K562 (cell line): Measurements from ENCODE around the gene NFYC. TPM values are rescaled to one million over a fixed set of nuclear protein-coding genes. Genes with fewer than 3 reads are reported as not detected.

Source experiments
- ATAC-seq: fragments of 200-7000 bp; cut with Tn5 transposase; 3 replicates; pipeline ENCODE4 v1.9.1; 2020; ENCODE audit warnings: moderate library complexity
- BruUV-seq: library from RNA; stranded (reverse); fragments of 400-500 nt; replicated peaks from 2 replicates; lab custom pipeline; 2021; lab: Mats Ljungman, UMichigan
- CTCF ChIA-PET: fragments of 300-600 bp; formaldehyde crosslinking; extraction: SDS; loops from one replicate; lab custom pipeline; 2021; ENCODE audit warnings: low intra/inter-chr PET ratio; lab: Yijun Ruan, JAX
- POLR2A ChIA-PET: fragments of 300-600, 350-650 bp; sonication (Branson Sonifier 250); formaldehyde crosslinking; extraction: SDS; loops from one replicate; lab custom pipeline; 2021; ENCODE audit warnings: antibody characterized with exemption, inconsistent platforms; lab: Yijun Ruan, JAX
- DNase-seq, 4 experiments: peaks; one replicate each; pipeline versions ENCODE4 v3.0.0 to v3.0.0-alpha.2; 2011 to 2018; ENCODE audit warnings: low spot score in 3 of 4, mixed read lengths in 3 of 4; ENCODE audit errors: extremely low read depth in 1 of 4
- FAIRE-seq: peaks from 2 replicates; lab custom pipeline; 2011; peaks lifted over from hg19 to GRCh38; lab: Jason Lieb, UNC
- H2AFZ ChIP-seq: 2 replicates; pipeline ENCODE4 v1.6.0; 2011; ENCODE audit warnings: low read depth, low read length, control low read depth, inconsistent platforms
- H3K27ac ChIP-seq: fragments of 200-600 bp; 3 replicates; pipeline ENCODE4 v1.8.0; 2011; ENCODE audit warnings: low read depth, mild to moderate bottlenecking, control low read depth, inconsistent platforms, low read length, moderate library complexity, mixed read lengths; ENCODE audit errors: extremely low read depth
- H3K27me3 ChIP-seq, 2 experiments: fragments of 300-600 bp in 1 of 2; 2 replicates in 1 of 2; 3 replicates in 1 of 2; pipeline versions ENCODE4 v1.6.0 to v1.8.0; 2011; ENCODE audit warnings: inconsistent platforms in 2 of 2, low read length in 2 of 2, mild to moderate bottlenecking in 1 of 2, mixed read lengths in 1 of 2, moderate library complexity in 1 of 2; ENCODE audit not compliant: control insufficient read depth in 2 of 2, insufficient read depth in 2 of 2
- H3K36me3 ChIP-seq: fragments of 300-600 bp; 3 replicates; pipeline ENCODE4 v1.8.0; 2011; ENCODE audit warnings: mild to moderate bottlenecking, low read length, inconsistent platforms; ENCODE audit not compliant: control insufficient read depth, insufficient read depth
- H3K4me1 ChIP-seq, 2 experiments: fragments of 200-600 bp in 1 of 2; replicated peaks in 1 of 2; 2 replicates in 1 of 2; 3 replicates in 1 of 2; pipeline versions ENCODE4 v1.5.1 to v1.8.0; 2011; ENCODE audit warnings: inconsistent platforms in 2 of 2, low read length in 2 of 2, mild to moderate bottlenecking in 1 of 2, mixed read lengths in 1 of 2, moderate library complexity in 1 of 2; ENCODE audit not compliant: control insufficient read depth in 2 of 2, insufficient read depth in 2 of 2
- H3K4me2 ChIP-seq: 2 replicates; pipeline ENCODE4 v1.6.1; 2011; ENCODE audit warnings: low read length, control low read depth, inconsistent platforms, mixed read lengths; ENCODE audit not compliant: insufficient read depth
- H3K4me3 ChIP-seq: fragments of 200-600 bp; sonication (generic), shearing (Covaris generic); 2 replicates; pipeline ENCODE4 v1.5.1; 2016; ENCODE audit warnings: control low read depth, inconsistent platforms
- H3K79me2 ChIP-seq: fragments of 200-600 bp; 3 replicates; pipeline ENCODE4 v1.8.0; 2011; ENCODE audit warnings: low read length, inconsistent platforms; ENCODE audit not compliant: control insufficient read depth, insufficient read depth
- H3K9ac ChIP-seq, 2 experiments: 2 replicates each; pipeline versions ENCODE4 v1.6.0 to v1.6.1; 2011; ENCODE audit warnings: low read depth in 2 of 2, low read length in 2 of 2, control low read depth in 1 of 2, inconsistent platforms in 1 of 2, mild to moderate bottlenecking in 1 of 2, mixed read lengths in 1 of 2; ENCODE audit not compliant: insufficient read depth in 1 of 2
- H3K9me1 ChIP-seq: one replicate; pipeline ENCODE4 v1.6.0; 2011; ENCODE audit warnings: inconsistent platforms, mild to moderate bottlenecking, low read length, moderate library complexity; ENCODE audit not compliant: control insufficient read depth, insufficient read depth
- H3K9me3 ChIP-seq: replicated peaks from 2 replicates; pipeline ENCODE4 v1.5.1; 2011; ENCODE audit warnings: low read depth, low read length, inconsistent platforms; ENCODE audit not compliant: control insufficient read depth, insufficient read depth
- H4K20me1 ChIP-seq: replicated peaks from 2 replicates; pipeline ENCODE4 v1.6.1; 2011; ENCODE audit warnings: low read length, inconsistent platforms, mixed read lengths; ENCODE audit not compliant: control insufficient read depth, insufficient read depth
- ADNP ChIP-seq: fragments of 200-800 bp; sonication (Bioruptor generic); IDR thresholded peaks from 2 replicates; pipeline ENCODE4 v1.6.1; 2016; ENCODE audit warnings: missing genetic modification characterization, missing compliant biosample characterization
- BCOR ChIP-seq: fragments of 450-650 bp; IDR thresholded peaks from 2 replicates; pipeline ENCODE4 v1.6.1; 2016
- ETV5 ChIP-seq: sonication (generic); formaldehyde crosslinking; IDR thresholded peaks from 2 replicates; pipeline ENCODE4 v1.4.0; 2020; ENCODE audit warnings: low read depth, mild to moderate bottlenecking, missing genetic modification reagents
- HDAC2 ChIP-seq: fragments of 450-650 bp; IDR thresholded peaks from 2 replicates; pipeline ENCODE4 v1.6.1; 2016; ENCODE audit warnings: mild to moderate bottlenecking
- KDM1A ChIP-seq, 2 experiments: fragments of 450-650 bp; IDR thresholded peaks; 2 replicates each; pipeline ENCODE4 v1.6.1; 2016; ENCODE audit warnings: mild to moderate bottlenecking in 2 of 2
- RBM25 ChIP-seq: fragments of 200-400 bp; formaldehyde crosslinking; IDR thresholded peaks from 2 replicates; pipeline ENCODE4 v1.6.1; 2018; ENCODE audit warnings: low read length, low read depth, moderate library complexity; ENCODE audit not compliant: severe bottlenecking
- ZFP36 ChIP-seq: fragments of 150-350 bp; IDR thresholded peaks from 2 replicates; pipeline ENCODE4 v1.6.1; 2018; ENCODE audit warnings: low read length, low read depth; ENCODE audit not compliant: partially characterized antibody
- ZNF253 ChIP-seq: fragments of 250-450 bp; sonication (Bioruptor Pico); conservative IDR thresholded peaks from 2 replicates; pipeline ENCODE4 v1.6.1; 2021; ENCODE audit warnings: mild to moderate bottlenecking
- ZNF445 ChIP-seq: fragments of 250-450 bp; sonication (Bioruptor Pico); IDR thresholded peaks from 2 replicates; pipeline ENCODE4 v1.4.0; 2020; ENCODE audit warnings: low read depth, mild to moderate bottlenecking, moderate library complexity
- WGBS: fragments of 100-300 bp; shearing (Covaris generic); methylation state at CpG from one replicate; pipeline ENCODE4 v1.1.6; 2016; ENCODE audit warnings: low coverage, mixed read lengths; ENCODE audit not compliant: insufficient coverage; ENCODE audit errors: missing lambda C conversion rate; 5-methylcytosine and 5-hydroxymethylcytosine counted together
- in situ Hi-C: fragments of 300-500 bp; cut with MboI; formaldehyde crosslinking; loops from 4 replicates; pipeline ENCODE4 v1.15.0; 2018; ENCODE audit warnings: inconsistent platforms, mixed read lengths
- intact Hi-C: fragments of 100-400 bp; cut with micrococcal nuclease; formaldehyde crosslinking; loops from 2 replicates; pipeline ENCODE4 v1.14.2; 2022
- polyA plus RNA-seq, 8 experiments: library from polyadenylated mRNA; depleted of rRNA in 4 of 8; stranded (reverse) in 5 of 8; unstranded in 3 of 8; fragments of >200 nt; fragmentation: Nextera tagmentation in 2 of 8; fragmentation: Illumina TruSeq in 1 of 8; extraction: Ambion mirVana in 2 of 8; extraction: Trizol in 1 of 8; gene quantifications; 2 replicates each; pipeline versions ENCODE4 v1.2.1 to v1.2.3, GENCODE V29; 2011 to 2014; ENCODE audit warnings: inconsistent platforms in 1 of 8, missing spikeins in 1 of 8
- total RNA-seq, 7 experiments: library from RNA; depleted of rRNA in 6 of 7; stranded (reverse); fragments of >200 nt in 6 of 7; fragmentation: Illumina TruSeq in 2 of 7; extraction: Trizol in 2 of 7; gene quantifications; 2 replicates each; pipeline versions ENCODE4 v1.2.1 to v1.2.3, GENCODE V29; 2011 to 2021; ENCODE audit warnings: low replicate concordance in 1 of 7

The NFYC gene
- total and polyA plus RNA-seq, 9 of the 15 experiments (the other 6 are each of a cell fraction or from before 2014, with no cell fraction given) = 4.8 to 59.8 (median 41.1) TPM

GRCh38 chr1:40789661-40790430 lies 98.3 kb downstream of the NFYC start:
- H3K4me1 ChIP-seq = peaks cover 0 to 14% of the 10 kb centered on the region in 2 experiments; a peak in 2 of 5 replicates
- H3K9me1 ChIP-seq = no peaks in the 10 kb centered on the region
- H4K20me1 ChIP-seq = peaks cover 11% of the 10 kb centered on the region
- H3K4me2 ChIP-seq = no peak overlapping the region
- no peaks in the 10 kb centered on the region for H3K27me3 ChIP-seq
- H3K36me3 ChIP-seq = no peaks in the 10 kb centered on the region
- peak; percentile 87 for TF ChIP-seq BCOR
- TF ChIP-seq HDAC2 = peak; percentile 20; the same call in 1 of the 2 replicates
- TF ChIP-seq ZFP36 = peak; percentile 29
- peak in 1 of 2 experiments; percentile 44; a peak in 1 of 4 replicates for TF ChIP-seq KDM1A (IDR thresholded peaks at IDR 0.05)
- no peak for TF ChIP-seq ZNF445
- no peak for TF ChIP-seq ETV5 (CRISPR knock-in tag)
- TF ChIP-seq ADNP (tag) = 0 out of 2 replicates have a peak, but pooled peaks have one; percentile 31
- no peak for TF ChIP-seq ZNF253 (CRISPR knock-in tag)
- TF ChIP-seq RBM25 = peak; percentile 78
- no peak overlapping the region for H3K4me3 ChIP-seq
- BruUV-seq = no TSS peak
- WGBS = 52% methylated on average over 12 of the region's 13 CpGs
- ATAC-seq = no peak
- in situ Hi-C loops = no loop called here
- H2AFZ ChIP-seq = no peak overlapping the region
- no peak for DNase-seq
- H3K9ac ChIP-seq = peak overlapping the region in 1 of 2 experiments; percentile 59; a peak in 1 of 4 replicates
- H3K9me3 ChIP-seq = no peaks in the 10 kb centered on the region
- ChIA-PET POLR2A (interaction anchor here (0.6 to 4.1 kb wide), 6 partner anchors 8 to 46 kb away, joined by 3 to 17 read pairs (median 4); no protein-coding TSS in a partner anchor), CTCF (no interaction called here)
- no peak overlapping the region for H3K27ac ChIP-seq
- intact Hi-C loops = no loop called here
- peak; percentile 66 for FAIRE-seq
- H3K79me2 ChIP-seq = 0 out of 3 replicates have a peak, but pooled peaks cover under 1% of the 10 kb centered on the region
